WTC11 (cell line): ENCODE data around the gene FRMD4B. TPM values are rescaled to one million over a fixed set of nuclear protein-coding genes. Genes with fewer than 3 reads are reported as not detected.

Experiments
- ATAC-seq: fragments of 200-7000 bp; cut with Tn5 transposase; 2 replicates; pipeline ENCODE4 v1.10.0; 2021; ENCODE audit warnings: mild to moderate bottlenecking, moderate library complexity
- CTCF ChIA-PET: fragments of 300-600 bp; sonication (Branson Sonifier 250); formaldehyde crosslinking; loops from one replicate; lab custom pipeline; 2021; ENCODE audit warnings: antibody characterized with exemption; lab: Charles Lee
- POLR2A ChIA-PET: fragments of 350-600 bp; sonication (Branson Sonifier 250); formaldehyde crosslinking; loops from one replicate; lab custom pipeline; 2021; ENCODE audit warnings: antibody characterized with exemption; lab: Charles Lee
- DNase-seq: peaks from one replicate; pipeline ENCODE4 v3.0.0; 2021; ENCODE audit warnings: low spot score
- H3K27ac Mint-ChIP-seq: 2 replicates; pipeline ENCODE4 v1.8.0; 2021; ENCODE audit warnings: mixed read lengths
- H3K27me3 Mint-ChIP-seq: 2 replicates; pipeline ENCODE4 v1.8.0; 2021; ENCODE audit warnings: low read depth, mild to moderate bottlenecking, moderate library complexity, mixed read lengths
- H3K36me3 Mint-ChIP-seq: 2 replicates; pipeline ENCODE4 v1.8.0; 2021; ENCODE audit warnings: mixed read lengths
- H3K4me1 Mint-ChIP-seq: 2 replicates; pipeline ENCODE4 v1.8.0; 2022; ENCODE audit warnings: mixed read lengths
- H3K4me3 Mint-ChIP-seq: 2 replicates; pipeline ENCODE4 v1.8.0; 2021; ENCODE audit warnings: mild to moderate bottlenecking, moderate library complexity, mixed read lengths
- H3K9me3 Mint-ChIP-seq: 2 replicates; pipeline ENCODE4 v1.8.0; 2021; ENCODE audit warnings: mixed read lengths
- ATF1 ChIP-seq: sonication (generic); formaldehyde crosslinking; IDR thresholded peaks from 2 replicates; pipeline ENCODE4 v1.8.1; 2023; ENCODE audit warnings: mild to moderate bottlenecking, moderate library complexity, missing genetic modification reagents
- CREM ChIP-seq: sonication (generic); formaldehyde crosslinking; IDR thresholded peaks from 2 replicates; pipeline ENCODE4 v1.8.1; 2022; ENCODE audit warnings: mild to moderate bottlenecking, missing genetic modification reagents, moderate library complexity
- ETV6 ChIP-seq: sonication (generic); formaldehyde crosslinking; IDR thresholded peaks from 2 replicates; pipeline ENCODE4 v1.8.1; 2022; ENCODE audit warnings: mild to moderate bottlenecking, missing genetic modification reagents
- FOXJ3 ChIP-seq: sonication (generic); formaldehyde crosslinking; IDR thresholded peaks from 2 replicates; pipeline ENCODE4 v1.9.0; 2021; ENCODE audit warnings: missing genetic modification reagents, mild to moderate bottlenecking, borderline replicate concordance
- GABPB1 ChIP-seq: sonication (generic); formaldehyde crosslinking; IDR thresholded peaks from 2 replicates; pipeline ENCODE4 v1.8.1; 2023; ENCODE audit warnings: mild to moderate bottlenecking, missing genetic modification reagents
- GRHL2 ChIP-seq: fragments of 250-450 bp; sonication (Bioruptor Pico); IDR thresholded peaks from 2 replicates; pipeline ENCODE4 v1.8.0; 2022; ENCODE audit warnings: mild to moderate bottlenecking, moderate library complexity; ENCODE audit not compliant: insufficient replicate concordance, severe bottlenecking
- JAZF1 ChIP-seq: fragments of 250-450 bp; sonication (Bioruptor Pico); IDR thresholded peaks from 2 replicates; pipeline ENCODE4 v1.9.0; 2021; ENCODE audit warnings: moderate library complexity, mild to moderate bottlenecking, inconsistent platforms
- MAX ChIP-seq: sonication (generic); formaldehyde crosslinking; IDR thresholded peaks from 2 replicates; pipeline ENCODE4 v1.8.0; 2022; ENCODE audit warnings: mild to moderate bottlenecking, missing genetic modification reagents
- NR1H2 ChIP-seq: sonication (generic); formaldehyde crosslinking; IDR thresholded peaks from 2 replicates; pipeline ENCODE4 v1.9.0; 2021; ENCODE audit warnings: mild to moderate bottlenecking, moderate library complexity, missing genetic modification reagents
- PRRX2 ChIP-seq: fragments of 250-450 bp; sonication (Bioruptor Pico); IDR thresholded peaks from 2 replicates; pipeline ENCODE4 v1.8.0; 2021; ENCODE audit warnings: mild to moderate bottlenecking
- RELA ChIP-seq: sonication (generic); formaldehyde crosslinking; IDR thresholded peaks from 2 replicates; pipeline ENCODE4 v1.8.1; 2022; ENCODE audit warnings: missing genetic modification reagents, mild to moderate bottlenecking, borderline replicate concordance
- RORB ChIP-seq: fragments of 250-450 bp; sonication (Bioruptor Pico); IDR thresholded peaks from 2 replicates; pipeline ENCODE4 v1.9.0; 2021; ENCODE audit warnings: mild to moderate bottlenecking
- SMAD4 ChIP-seq: sonication (generic); formaldehyde crosslinking; IDR thresholded peaks from 2 replicates; pipeline ENCODE4 v1.8.0; 2022; ENCODE audit warnings: mild to moderate bottlenecking, missing genetic modification reagents
- SOX15 ChIP-seq: fragments of 250-450 bp; sonication (Bioruptor Pico); IDR thresholded peaks from 2 replicates; pipeline ENCODE4 v1.9.0; 2021; ENCODE audit warnings: mild to moderate bottlenecking
- TEAD1 ChIP-seq: sonication (generic); formaldehyde crosslinking; IDR thresholded peaks from 2 replicates; pipeline ENCODE4 v1.8.0; 2022; ENCODE audit warnings: mild to moderate bottlenecking, missing genetic modification reagents
- TEAD4 ChIP-seq: sonication (generic); formaldehyde crosslinking; IDR thresholded peaks from 2 replicates; pipeline ENCODE4 v1.8.0; 2022; ENCODE audit warnings: mild to moderate bottlenecking, missing genetic modification reagents
- ZBTB21 ChIP-seq: sonication (generic); formaldehyde crosslinking; IDR thresholded peaks from 2 replicates; pipeline ENCODE4 v1.8.1; 2023; ENCODE audit warnings: mild to moderate bottlenecking, missing genetic modification reagents, borderline replicate concordance
- ZNF232 ChIP-seq: sonication (generic); formaldehyde crosslinking; IDR thresholded peaks from 2 replicates; pipeline ENCODE4 v1.8.0; 2022; ENCODE audit warnings: mild to moderate bottlenecking, missing genetic modification reagents
- ZNF416 ChIP-seq: fragments of 250-450 bp; sonication (Bioruptor Pico); IDR thresholded peaks from 2 replicates; pipeline ENCODE4 v1.9.0; 2021; ENCODE audit warnings: mild to moderate bottlenecking, inconsistent platforms
- ZNF423 ChIP-seq: fragments of 250-450 bp; sonication (Bioruptor Pico); IDR thresholded peaks from 2 replicates; pipeline ENCODE4 v2.1.2; 2022; ENCODE audit warnings: mild to moderate bottlenecking, moderate library complexity
- ZNF532 ChIP-seq: fragments of 250-450 bp; sonication (Bioruptor Pico); IDR thresholded peaks from 2 replicates; pipeline ENCODE4 v1.9.0; 2021; ENCODE audit warnings: mild to moderate bottlenecking, borderline replicate concordance
- total RNA-seq: library from RNA; stranded (reverse); gene quantifications from 3 replicates; pipeline ENCODE4 v1.2.3, GENCODE V29; 2021
- TF ChIP-seq, protein P1 (sequence below): sonication (generic); formaldehyde crosslinking; IDR thresholded peaks from 2 replicates; pipeline ENCODE4 v1.8.1; 2022; ENCODE audit warnings: low read depth, missing genetic modification reagents, borderline replicate concordance
- TF ChIP-seq, protein P2 (sequence below): sonication (generic); formaldehyde crosslinking; IDR thresholded peaks from 2 replicates; pipeline ENCODE4 v1.8.0; 2023; ENCODE audit warnings: missing genetic modification reagents
- TF ChIP-seq, protein P3 (sequence below): sonication (generic); formaldehyde crosslinking; IDR thresholded peaks from 2 replicates; pipeline ENCODE4 v1.8.1; 2023; ENCODE audit warnings: mild to moderate bottlenecking, missing genetic modification reagents, moderate library complexity
- TF ChIP-seq, protein P4 (sequence below): sonication (generic); formaldehyde crosslinking; IDR thresholded peaks from 2 replicates; pipeline ENCODE4 v1.8.0; 2022; ENCODE audit warnings: mild to moderate bottlenecking, missing genetic modification reagents
- TF ChIP-seq, protein P5 (sequence below): fragments of 250-450 bp; sonication (Bioruptor Pico); conservative IDR thresholded peaks from 2 replicates; pipeline ENCODE4 v1.9.0; 2021; ENCODE audit warnings: mild to moderate bottlenecking

FRMD4B gene
- total RNA-seq, 1 experiment from 2014 or later = 6.7 TPM

DNA sequence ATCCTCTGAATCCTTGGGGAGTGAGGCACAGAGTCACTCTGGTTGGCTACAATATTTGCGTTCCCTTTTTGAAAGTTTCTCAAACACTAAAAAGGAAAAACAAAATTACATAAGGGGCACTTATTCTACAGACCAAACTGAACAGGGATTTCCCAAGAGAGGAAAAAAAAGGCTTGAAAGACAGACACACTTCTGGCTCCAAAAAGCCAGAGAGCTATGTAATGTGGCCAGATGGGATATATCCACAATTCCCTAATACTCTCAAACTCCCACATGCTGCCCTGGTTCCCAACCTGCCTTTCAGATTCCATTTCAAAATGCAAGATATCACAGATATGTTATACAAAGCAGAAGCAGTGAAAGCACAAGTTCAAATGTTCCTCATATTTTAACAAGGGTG is 1.6 kb downstream of the FRMD4B start:
- Mint-ChIP-seq H3K27ac (no peak overlapping the region), H3K9me3 (no peaks in the 10 kb centered on the region), H3K36me3 (no peaks in the 10 kb centered on the region), H3K4me1 (peaks cover 24% of the 10 kb centered on the region), H3K27me3 (peaks cover 32% of the 10 kb centered on the region), H3K4me3 (no peak overlapping the region; the same call in 1 of the 2 replicates)
- no peak for DNase-seq
- ATAC-seq = no peak
- ChIA-PET POLR2A (no interaction called here), CTCF (interaction anchor here (0.5 to 4.7 kb wide), 2 partner anchors 26 to 80 kb away, joined by 3 to 19 read pairs; no protein-coding TSS in a partner anchor)
- no peak for TF ChIP-seq RORB (CRISPR knock-in tag)
- no peak for TF ChIP-seq TEAD4 (CRISPR knock-in tag)
- TF ChIP-seq ZNF532 = no peak
- no peak for TF ChIP-seq SMAD4 (CRISPR knock-in tag)
- TF ChIP-seq, protein P1, sequence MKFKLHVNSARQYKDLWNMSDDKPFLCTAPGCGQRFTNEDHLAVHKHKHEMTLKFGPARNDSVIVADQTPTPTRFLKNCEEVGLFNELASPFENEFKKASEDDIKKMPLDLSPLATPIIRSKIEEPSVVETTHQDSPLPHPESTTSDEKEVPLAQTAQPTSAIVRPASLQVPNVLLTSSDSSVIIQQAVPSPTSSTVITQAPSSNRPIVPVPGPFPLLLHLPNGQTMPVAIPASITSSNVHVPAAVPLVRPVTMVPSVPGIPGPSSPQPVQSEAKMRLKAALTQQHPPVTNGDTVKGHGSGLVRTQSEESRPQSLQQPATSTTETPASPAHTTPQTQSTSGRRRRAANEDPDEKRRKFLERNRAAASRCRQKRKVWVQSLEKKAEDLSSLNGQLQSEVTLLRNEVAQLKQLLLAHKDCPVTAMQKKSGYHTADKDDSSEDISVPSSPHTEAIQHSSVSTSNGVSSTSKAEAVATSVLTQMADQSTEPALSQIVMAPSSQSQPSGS = no peak
- TF ChIP-seq FOXJ3 (CRISPR knock-in tag) = no peak
- TF ChIP-seq RELA (CRISPR knock-in tag) = no peak
- no peak for TF ChIP-seq ZNF416
- TF ChIP-seq ATF1 (CRISPR knock-in tag) = no peak
- no peak for TF ChIP-seq CREM (CRISPR knock-in tag)
- no peak for TF ChIP-seq GABPB1 (CRISPR knock-in tag)
- TF ChIP-seq ZNF232 (CRISPR knock-in tag) = no peak
- TF ChIP-seq, protein P2, sequence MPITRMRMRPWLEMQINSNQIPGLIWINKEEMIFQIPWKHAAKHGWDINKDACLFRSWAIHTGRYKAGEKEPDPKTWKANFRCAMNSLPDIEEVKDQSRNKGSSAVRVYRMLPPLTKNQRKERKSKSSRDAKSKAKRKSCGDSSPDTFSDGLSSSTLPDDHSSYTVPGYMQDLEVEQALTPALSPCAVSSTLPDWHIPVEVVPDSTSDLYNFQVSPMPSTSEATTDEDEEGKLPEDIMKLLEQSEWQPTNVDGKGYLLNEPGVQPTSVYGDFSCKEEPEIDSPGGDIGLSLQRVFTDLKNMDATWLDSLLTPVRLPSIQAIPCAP (CRISPR knock-in tag) = no peak
- TF ChIP-seq GRHL2 (CRISPR knock-in tag) = no peak
- TF ChIP-seq, protein P3, sequence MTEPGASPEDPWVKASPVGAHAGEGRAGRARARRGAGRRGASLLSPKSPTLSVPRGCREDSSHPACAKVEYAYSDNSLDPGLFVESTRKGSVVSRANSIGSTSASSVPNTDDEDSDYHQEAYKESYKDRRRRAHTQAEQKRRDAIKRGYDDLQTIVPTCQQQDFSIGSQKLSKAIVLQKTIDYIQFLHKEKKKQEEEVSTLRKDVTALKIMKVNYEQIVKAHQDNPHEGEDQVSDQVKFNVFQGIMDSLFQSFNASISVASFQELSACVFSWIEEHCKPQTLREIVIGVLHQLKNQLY (CRISPR knock-in tag) = no peak
- TF ChIP-seq, protein P4, sequence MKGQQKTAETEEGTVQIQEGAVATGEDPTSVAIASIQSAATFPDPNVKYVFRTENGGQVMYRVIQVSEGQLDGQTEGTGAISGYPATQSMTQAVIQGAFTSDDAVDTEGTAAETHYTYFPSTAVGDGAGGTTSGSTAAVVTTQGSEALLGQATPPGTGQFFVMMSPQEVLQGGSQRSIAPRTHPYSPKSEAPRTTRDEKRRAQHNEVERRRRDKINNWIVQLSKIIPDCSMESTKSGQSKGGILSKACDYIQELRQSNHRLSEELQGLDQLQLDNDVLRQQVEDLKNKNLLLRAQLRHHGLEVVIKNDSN (CRISPR knock-in tag) = no peak

- Mint-ChIP-seq H3K4me1 (peaks cover 5% of the 10 kb centered on the region), H3K27me3 (peaks cover 6% of the 10 kb centered on the region), H3K4me3 (no peak overlapping the region), H3K27ac (no peak overlapping the region), H3K36me3 (no peaks in the 10 kb centered on the region), H3K9me3 (peaks cover 10% of the 10 kb centered on the region)
- CTCF ChIA-PET = interaction anchor here (0.8 kb wide), 1 partner anchor 30 kb away, joined by 4 read pairs; no protein-coding TSS in a partner anchor
- DNase-seq (no peak), ATAC-seq (no peak)
- POLR2A ChIA-PET = interaction anchor here (0.6 kb wide), 1 partner anchor 250 kb away, joined by 4 read pairs; no protein-coding TSS in a partner anchor
- no peak for TF ChIP-seq NR1H2 (CRISPR knock-in tag)
- TF ChIP-seq ZNF416 = no peak
- TF ChIP-seq JAZF1 (CRISPR knock-in tag) = no peak
- TF ChIP-seq ZBTB21 (CRISPR knock-in tag) = no peak
- no peak for TF ChIP-seq ZNF423 (CRISPR knock-in tag)
- no peak for TF ChIP-seq SOX15
- no peak for TF ChIP-seq ETV6 (CRISPR knock-in tag)
- TF ChIP-seq MAX = no peak
- TF ChIP-seq TEAD1 (CRISPR knock-in tag) = no peak
- TF ChIP-seq, protein P5, sequence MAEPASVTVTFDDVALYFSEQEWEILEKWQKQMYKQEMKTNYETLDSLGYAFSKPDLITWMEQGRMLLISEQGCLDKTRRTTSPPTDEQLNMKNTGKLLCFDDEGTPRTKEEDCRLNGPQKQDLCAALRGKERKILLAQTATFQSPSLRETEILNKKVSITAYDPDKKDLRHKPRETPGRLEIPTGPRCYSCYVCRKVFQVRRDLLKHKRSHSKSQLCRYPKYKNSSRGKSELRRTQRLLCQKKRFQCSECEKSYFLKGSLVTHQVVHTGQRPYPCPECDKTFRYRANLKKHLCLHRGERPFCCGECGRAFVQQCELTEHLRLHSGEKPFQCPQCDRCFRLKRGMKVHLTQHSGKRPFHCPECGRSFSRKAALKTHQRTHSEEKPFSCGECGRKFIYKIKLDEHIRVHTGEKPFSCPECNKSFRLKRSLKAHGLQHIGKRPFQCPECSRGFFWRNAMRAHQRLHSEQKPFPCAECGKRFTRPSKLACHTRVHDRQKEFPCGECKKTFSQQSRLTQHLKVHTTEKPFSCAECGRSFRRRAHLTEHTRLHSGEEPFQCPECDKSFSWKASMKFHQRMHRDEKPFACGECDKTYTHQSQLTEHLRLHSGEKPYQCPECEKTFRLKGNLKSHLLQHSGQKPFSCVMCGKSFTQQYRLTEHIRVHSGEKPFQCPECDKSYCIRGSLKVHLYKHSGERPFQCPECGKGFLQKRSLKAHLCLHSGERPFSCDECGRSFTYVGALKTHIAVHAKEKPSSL (CRISPR knock-in tag) = no peak
- no peak for TF ChIP-seq PRRX2
Observed at GRCh38 chr3:69379661-69380060, 6.2 kb downstream of the FRMD4B start.
